ENCODE measurements around the gene GSK3B.

GRCh38 chr3:120093911-120094775 is at the start of gene GSK3B:
- TF ChIP-seq EZH2 (IDR thresholded peaks at IDR 0.05; ENCODE audit: low read length, missing control alignments) = no peak
- TF ChIP-seq, protein P1, sequence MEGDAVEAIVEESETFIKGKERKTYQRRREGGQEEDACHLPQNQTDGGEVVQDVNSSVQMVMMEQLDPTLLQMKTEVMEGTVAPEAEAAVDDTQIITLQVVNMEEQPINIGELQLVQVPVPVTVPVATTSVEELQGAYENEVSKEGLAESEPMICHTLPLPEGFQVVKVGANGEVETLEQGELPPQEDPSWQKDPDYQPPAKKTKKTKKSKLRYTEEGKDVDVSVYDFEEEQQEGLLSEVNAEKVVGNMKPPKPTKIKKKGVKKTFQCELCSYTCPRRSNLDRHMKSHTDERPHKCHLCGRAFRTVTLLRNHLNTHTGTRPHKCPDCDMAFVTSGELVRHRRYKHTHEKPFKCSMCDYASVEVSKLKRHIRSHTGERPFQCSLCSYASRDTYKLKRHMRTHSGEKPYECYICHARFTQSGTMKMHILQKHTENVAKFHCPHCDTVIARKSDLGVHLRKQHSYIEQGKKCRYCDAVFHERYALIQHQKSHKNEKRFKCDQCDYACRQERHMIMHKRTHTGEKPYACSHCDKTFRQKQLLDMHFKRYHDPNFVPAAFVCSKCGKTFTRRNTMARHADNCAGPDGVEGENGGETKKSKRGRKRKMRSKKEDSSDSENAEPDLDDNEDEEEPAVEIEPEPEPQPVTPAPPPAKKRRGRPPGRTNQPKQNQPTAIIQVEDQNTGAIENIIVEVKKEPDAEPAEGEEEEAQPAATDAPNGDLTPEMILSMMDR (conservative IDR thresholded peaks at IDR 0.05 in 1 of 2, IDR thresholded peaks at IDR 0.05 in 1 of 2; ENCODE audit: low read depth in 1 of 2, low read length in 2 of 2) = no peak

Measured in fibroblast of lung (primary cell).